ENCODE results near the gene MAG. TPM values are rescaled to one million over a fixed set of nuclear protein-coding genes. Genes with fewer than 3 reads are reported as not detected.

MAG gene
- polyA plus RNA-seq, 1 experiment = not detected

DNA sequence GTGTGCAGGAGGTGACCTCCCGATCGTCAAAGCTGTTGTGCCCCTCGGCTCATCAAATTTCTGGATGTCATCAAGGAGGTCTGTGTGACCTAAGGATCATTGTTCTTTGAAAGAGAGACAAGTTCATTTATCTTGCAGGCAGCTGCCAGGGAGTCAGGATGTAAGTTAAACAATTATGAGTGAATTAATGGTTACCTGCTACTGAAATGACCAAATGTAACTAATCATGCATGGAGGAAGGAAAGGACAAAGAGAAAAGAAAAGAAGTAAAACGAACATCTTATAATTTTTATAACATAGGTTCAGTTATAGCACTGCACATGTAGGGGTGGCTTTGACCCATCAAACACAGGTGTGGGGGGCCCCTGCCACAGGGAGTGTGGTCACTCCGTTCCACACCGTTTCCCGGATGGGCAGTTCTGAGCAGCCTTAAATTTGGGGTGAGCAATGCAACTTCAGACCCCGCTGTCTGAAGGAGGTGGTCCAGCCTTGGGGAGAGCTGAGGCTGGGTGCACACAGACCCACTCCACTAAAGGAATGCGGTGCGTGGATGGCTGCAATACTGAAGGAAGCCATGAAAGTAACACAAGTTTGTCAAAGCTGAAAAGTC, 42.3 kb downstream of the MAG start:
- H3K27me3 ChIP-seq (ENCODE audit: control insufficient read depth, insufficient read depth, low read length) = peaks cover 3% of the 10 kb centered on the region; the same call in 1 of the 2 replicates
- H3K4me3 ChIP-seq (ENCODE audit: low read depth, low read length) = no peak overlapping the region
- H3K36me3 ChIP-seq (ENCODE audit: control insufficient read depth, insufficient read depth, low read length) = no peaks in the 10 kb centered on the region
- CTCF ChIA-PET = interaction anchor here (1.4 kb wide), 1 partner anchor 19 kb away, joined by 6 read pairs; no protein-coding TSS in a partner anchor
- POLR2A ChIA-PET = no interaction called here
- no peak for DNase-seq (ENCODE audit: low read depth)
- TF ChIP-seq CTCF (IDR thresholded peaks at IDR 0.05; ENCODE audit: insufficient read depth, low read depth, low read length) = no peak

- H3K4me3 ChIP-seq (ENCODE audit: low read depth, low read length) = no peak overlapping the region
- peaks cover 2% of the 10 kb centered on the region; the same call in 1 of the 2 replicates for H3K27me3 ChIP-seq (ENCODE audit: control insufficient read depth, insufficient read depth, low read length)
- no peak for TF ChIP-seq CTCF (IDR thresholded peaks at IDR 0.05; ENCODE audit: insufficient read depth, low read depth, low read length)
- H3K36me3 ChIP-seq (ENCODE audit: control insufficient read depth, insufficient read depth, low read length) = no peaks in the 10 kb centered on the region
- POLR2A ChIA-PET = no interaction called here
- no peak for DNase-seq (ENCODE audit: low read depth)
- CTCF ChIA-PET = interaction anchor here (1.6 kb wide), 1 partner anchor 17 kb away, joined by 3 read pairs; no protein-coding TSS in a partner anchor
Measured at GRCh38 chr19:35336166-35336955, 44.4 kb downstream of the MAG start.

- Histone ChIP-seq H3K27me3 (ENCODE audit: control insufficient read depth, insufficient read depth, low read length) (peaks cover 2% of the 10 kb centered on the region; the same call in 1 of the 2 replicates), H3K36me3 (ENCODE audit: control insufficient read depth, insufficient read depth, low read length) (no peaks in the 10 kb centered on the region), H3K4me3 (ENCODE audit: low read depth, low read length) (no peak overlapping the region)
- TF ChIP-seq CTCF (IDR thresholded peaks at IDR 0.05; ENCODE audit: insufficient read depth, low read depth, low read length) = no peak
- DNase-seq (ENCODE audit: low read depth) = no peak
- POLR2A ChIA-PET = no interaction called here
- CTCF ChIA-PET = interaction anchor here (1.6 kb wide), 1 partner anchor 16 kb away, joined by 3 read pairs; no protein-coding TSS in a partner anchor
Measured at GRCh38 chr19:35337097-35337983, 45.4 kb downstream of the MAG start.

- no peak for DNase-seq (ENCODE audit: low read depth)
- ChIA-PET POLR2A (no interaction called here), CTCF (interaction anchor here (1.6 kb wide), 1 partner anchor 15 kb away, joined by 3 read pairs; no protein-coding TSS in a partner anchor)
- Histone ChIP-seq H3K4me3 (ENCODE audit: low read depth, low read length) (no peak overlapping the region), H3K36me3 (ENCODE audit: control insufficient read depth, insufficient read depth, low read length) (no peaks in the 10 kb centered on the region), H3K27me3 (ENCODE audit: control insufficient read depth, insufficient read depth, low read length) (peaks cover 2% of the 10 kb centered on the region; the same call in 1 of the 2 replicates)
- no peak for TF ChIP-seq CTCF (IDR thresholded peaks at IDR 0.05; ENCODE audit: insufficient read depth, low read depth, low read length)
Measured at GRCh38 chr19:35337984-35338296, 46.0 kb downstream of the MAG start.

DNA sequence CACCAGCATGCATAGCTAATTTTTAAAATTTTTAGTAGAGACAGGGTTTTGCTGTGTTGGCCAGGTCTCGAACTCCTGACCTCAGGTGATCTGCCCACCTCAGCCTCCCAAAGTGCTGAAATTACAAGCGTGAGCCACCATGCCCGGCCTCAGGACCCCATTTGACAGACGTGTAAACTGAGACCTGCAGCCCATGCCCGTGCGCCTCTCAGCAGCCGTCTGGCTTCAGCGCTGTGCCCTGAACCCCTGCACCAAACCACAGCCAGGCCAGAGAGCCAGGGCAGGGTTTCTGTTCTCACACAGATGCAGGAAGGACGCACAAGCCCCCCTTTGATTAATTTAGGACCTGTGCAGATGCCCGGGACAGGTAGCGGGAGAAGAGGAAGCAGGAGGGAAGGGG, 48.5 kb downstream of the MAG start:
- Histone ChIP-seq H3K4me3 (ENCODE audit: low read depth, low read length) (no peak overlapping the region), H3K36me3 (ENCODE audit: control insufficient read depth, insufficient read depth, low read length) (no peaks in the 10 kb centered on the region), H3K27me3 (ENCODE audit: control insufficient read depth, insufficient read depth, low read length) (peaks cover 2% of the 10 kb centered on the region; the same call in 1 of the 2 replicates)
- TF ChIP-seq CTCF (IDR thresholded peaks at IDR 0.05; ENCODE audit: insufficient read depth, low read depth, low read length) = no peak
- POLR2A ChIA-PET = no interaction called here
- CTCF ChIA-PET = no interaction called here
- no peak for DNase-seq (ENCODE audit: low read depth)
